A549 treated with ZK216348 at 1 μM for 4 hours (cell line): ENCODE data around the gene IL20RB. TPM values are rescaled to one million over a fixed set of nuclear protein-coding genes. Genes with fewer than 3 reads are reported as not detected.

Source experiments
- total RNA-seq: library from RNA; stranded (reverse); fragments of 200-300 nt; extraction: Qiagen RNA extraction; gene quantifications from 5 replicates; pipeline ENCODE4 v1.2.3, GENCODE V29; 2022; ENCODE audit warnings: low read depth

Gene IL20RB
- 0.77 to 1.3 TPM (median 0.94 TPM) in 5 replicates for total RNA-seq

GRCh38 chr3:136957751-136958288 is at the start of gene IL20RB:
Gene IL20RB (plus strand): TSS chr3:136957983. CDS start chr3:136958114, 131 bp downstream.

Other genes starting within 250 kb of the IL20RB start
- 7.0 to 11.1 TPM (median 9.4 TPM) in 5 replicates for gene STAG1, start 205.6 kb upstream of the IL20RB start, total RNA-seq
- gene SLC35G2, start 138.9 kb upstream of the IL20RB start, total RNA-seq: 23.7 to 32.7 TPM (median 27.5 TPM) in 5 replicates
- gene NCK1, start 95.8 kb upstream of the IL20RB start, total RNA-seq: 23.2 to 38.9 TPM (median 27.9 TPM) in 5 replicates